Stimulated activated CD8-positive, alpha-beta memory T cell treated with anti-CD3 and anti-CD28 coated beads, Interleukin-7, amount 100 ng/mL, for 24 hours (primary cell): ENCODE measurements around the gene HK1.

Experiments
- DNase-seq: peaks from one replicate; pipeline ENCODE4 v3.0.0-alpha.2; 2020; ENCODE audit warnings: low read depth

Gene HK1

DNA sequence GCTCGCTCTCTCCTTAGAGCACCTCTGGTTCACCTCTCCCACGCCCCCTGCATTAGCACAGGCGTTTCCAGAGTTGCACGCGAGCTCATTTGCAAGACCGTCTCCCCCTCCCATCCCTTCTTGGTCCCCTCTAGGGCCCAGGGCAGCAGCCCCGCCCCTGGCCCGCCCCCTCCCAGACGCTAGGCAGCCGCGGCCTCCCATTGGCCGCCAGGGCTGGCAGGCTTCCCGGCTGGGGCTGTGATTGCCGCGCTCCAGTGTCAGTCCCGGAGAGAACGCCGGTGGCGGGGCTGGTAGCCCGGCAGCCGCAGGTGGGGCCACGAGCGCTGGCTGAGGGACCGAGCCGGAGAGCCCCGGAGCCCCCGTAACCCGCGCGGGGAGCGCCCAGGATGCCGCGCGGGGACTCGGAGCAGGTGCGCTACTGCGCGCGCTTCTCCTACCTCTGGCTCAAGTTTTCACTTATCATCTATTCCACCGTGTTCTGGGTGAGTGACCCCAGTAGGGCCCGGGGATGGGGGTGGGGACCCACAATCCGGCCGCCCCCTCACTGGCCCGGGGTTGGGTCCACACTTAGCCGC lies 173.0 kb downstream of the HK1 start, which contains the start of gene TSPAN15:
TSPAN15 (plus strand) TSS at position 257 of the 575 bp plus-strand sequence; CDS start at position 387, 130 bp downstream.
- DNase-seq = peak; percentile 47
